Esophagus (tissue), 2 donors: ENCODE data around the gene NECTIN1. TPM values are rescaled to one million over a fixed set of nuclear protein-coding genes. Genes with fewer than 3 reads are reported as not detected.

Experiments
- H3K27ac ChIP-seq, 2 donors: one replicate each; pipeline ENCODE4 v1.5.1; 2013; ENCODE audit warnings: low read depth in 2 of 2, mild to moderate bottlenecking in 2 of 2, inconsistent platforms in 1 of 2, low read length in 1 of 2, moderate library complexity in 1 of 2
- H3K27me3 ChIP-seq, 2 donors: one replicate each; pipeline ENCODE4 v1.6.1; 2013; ENCODE audit warnings: low read length in 2 of 2, control low read depth in 1 of 2, mild to moderate bottlenecking in 1 of 2; ENCODE audit not compliant: insufficient read depth in 2 of 2, control insufficient read depth in 1 of 2
- H3K36me3 ChIP-seq, 2 donors: one replicate each; pipeline ENCODE4 v1.6.1; 2013; ENCODE audit warnings: low read length in 1 of 2; ENCODE audit not compliant: control insufficient read depth in 2 of 2, insufficient read depth in 2 of 2
- H3K4me1 ChIP-seq, 2 donors: one replicate each; pipeline ENCODE4 v1.6.1; 2013; ENCODE audit warnings: low read length in 1 of 2; ENCODE audit not compliant: control insufficient read depth in 2 of 2, insufficient read depth in 2 of 2
- H3K4me3 ChIP-seq, 2 donors: one replicate each; pipeline ENCODE4 v1.5.1; 2013; ENCODE audit warnings: low read length in 2 of 2, mild to moderate bottlenecking in 2 of 2, low read depth in 1 of 2, moderate library complexity in 1 of 2
- H3K9me3 ChIP-seq, 2 donors: one replicate each; pipeline ENCODE4 v1.6.1; 2013; ENCODE audit warnings: mild to moderate bottlenecking in 2 of 2, low read depth in 1 of 2, low read length in 1 of 2, moderate library complexity in 1 of 2; ENCODE audit not compliant: control insufficient read depth in 2 of 2, insufficient read depth in 1 of 2
- WGBS, 2 donors: extraction: QIAGEN DNeasy Blood & Tissue Kit; methylation state at CpG; one replicate each; pipeline ENCODE4 v1.1.7; 2013; 5-methylcytosine and 5-hydroxymethylcytosine counted together
- polyA plus RNA-seq, 2 donors: library from polyadenylated mRNA; stranded (reverse); fragments of 200-250 nt; gene quantifications; one replicate each; pipeline ENCODE4 v1.2.3, GENCODE V29; 2013
- donor health status: healthy with polysubstance abuse.
- donor health status: Bipolar disorder and iron deficiency.

The NECTIN1 gene
- polyA plus RNA-seq, 2 donors: 79.6 to 89.9 TPM

GRCh38 chr11:119691020-119691666, 37.9 kb downstream of the NECTIN1 start:
- peaks cover 4 to 77% of the 10 kb centered on the region in 2 donors for H3K4me1 ChIP-seq
- no peaks in the 10 kb centered on the region for H3K27me3 ChIP-seq
- no peaks in the 10 kb centered on the region for H3K9me3 ChIP-seq
- 44 to 48% methylated on average over 9 of the region's 9 CpGs for WGBS, 2 donors
- no peak overlapping the region for H3K4me3 ChIP-seq
- H3K27ac ChIP-seq: peak overlapping the region; percentile 97 to 99
- H3K36me3 ChIP-seq: no peaks in the 10 kb centered on the region

GRCh38 chr11:119689302-119689701, 39.7 kb downstream of the NECTIN1 start:
- Histone ChIP-seq H3K9me3 (no peaks in the 10 kb centered on the region), H3K4me1 (peaks cover 4 to 79% of the 10 kb centered on the region in 2 donors), H3K4me3 (no peak overlapping the region), H3K36me3 (peaks cover 0 to 5% of the 10 kb centered on the region in 2 donors), H3K27ac (peak overlapping the region; percentile 97 to 99), H3K27me3 (no peaks in the 10 kb centered on the region)
- 57 to 66% methylated on average over 7 of the region's 7 CpGs for WGBS, 2 donors

DNA sequence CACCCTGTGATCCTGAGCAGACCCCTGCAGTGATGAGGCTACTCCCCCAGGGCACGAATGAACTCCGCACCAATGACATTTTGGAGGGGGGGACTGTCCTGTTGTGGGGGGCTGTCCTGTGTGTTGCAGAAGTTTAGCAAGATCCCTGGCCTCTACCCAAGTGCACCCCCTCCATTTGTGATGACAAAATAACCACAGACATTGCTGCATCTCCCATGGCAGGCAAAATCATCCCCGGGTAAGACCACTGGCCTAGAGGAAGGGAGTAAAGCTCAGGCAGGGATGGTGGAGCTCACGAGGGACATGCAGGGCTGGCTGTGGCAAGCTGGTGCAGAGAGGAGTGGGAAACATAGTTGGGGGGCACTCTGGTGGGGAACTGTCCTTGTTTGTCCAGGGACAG, 40.6 kb downstream of the NECTIN1 start:
- H3K27ac ChIP-seq: peak overlapping the region; percentile 97
- no peaks in the 10 kb centered on the region for H3K27me3 ChIP-seq
- H3K36me3 ChIP-seq: peaks cover 0 to 5% of the 10 kb centered on the region in 2 donors
- peaks cover 4 to 78% of the 10 kb centered on the region in 2 donors for H3K4me1 ChIP-seq
- H3K4me3 ChIP-seq: no peak overlapping the region
- no peaks in the 10 kb centered on the region for H3K9me3 ChIP-seq
- WGBS, 2 donors: 72 to 81% methylated on average over 4 of the region's 4 CpGs

DNA sequence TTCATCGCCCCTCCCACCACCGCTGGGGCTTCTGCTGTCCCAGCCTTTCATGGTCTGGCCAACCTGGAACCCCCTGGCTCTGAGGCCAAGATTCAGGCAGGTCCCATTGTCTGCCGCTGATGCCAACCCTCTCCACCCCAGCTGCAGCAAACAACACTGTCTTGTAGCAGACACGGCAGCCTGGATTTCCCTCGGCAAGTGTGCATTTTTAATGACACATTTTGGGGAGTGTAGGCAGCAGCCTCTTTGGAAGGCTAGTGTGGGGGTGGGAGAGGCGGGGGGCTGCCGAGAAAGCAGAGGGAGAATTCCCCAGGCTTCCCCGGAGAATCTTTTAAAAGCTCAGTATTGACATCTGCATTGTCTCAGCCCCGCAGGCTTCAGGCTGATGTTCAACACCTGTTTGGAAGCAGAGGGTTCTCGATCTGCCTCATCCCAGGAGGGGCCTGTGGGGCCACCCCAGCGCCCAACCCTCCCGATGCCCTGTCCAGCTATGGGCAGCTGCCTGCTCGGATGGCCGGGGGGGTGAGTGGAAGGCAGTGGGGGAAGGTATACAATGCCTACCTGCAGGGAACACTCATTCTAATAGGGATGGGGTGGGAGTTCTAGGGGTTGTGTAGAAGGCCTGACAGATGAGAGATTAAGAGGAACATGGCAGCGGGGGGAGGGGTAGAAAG, 41.5 kb downstream of the NECTIN1 start:
- Histone ChIP-seq H3K36me3 (peaks cover 0 to 5% of the 10 kb centered on the region in 2 donors), H3K9me3 (no peaks in the 10 kb centered on the region), H3K4me1 (peaks cover 4 to 76% of the 10 kb centered on the region in 2 donors), H3K27me3 (no peaks in the 10 kb centered on the region), H3K4me3 (no peak overlapping the region), H3K27ac (peak overlapping the region; percentile 97 to 98)
- WGBS, 2 donors: 47 to 61% methylated on average over 15 of the region's 15 CpGs

DNA sequence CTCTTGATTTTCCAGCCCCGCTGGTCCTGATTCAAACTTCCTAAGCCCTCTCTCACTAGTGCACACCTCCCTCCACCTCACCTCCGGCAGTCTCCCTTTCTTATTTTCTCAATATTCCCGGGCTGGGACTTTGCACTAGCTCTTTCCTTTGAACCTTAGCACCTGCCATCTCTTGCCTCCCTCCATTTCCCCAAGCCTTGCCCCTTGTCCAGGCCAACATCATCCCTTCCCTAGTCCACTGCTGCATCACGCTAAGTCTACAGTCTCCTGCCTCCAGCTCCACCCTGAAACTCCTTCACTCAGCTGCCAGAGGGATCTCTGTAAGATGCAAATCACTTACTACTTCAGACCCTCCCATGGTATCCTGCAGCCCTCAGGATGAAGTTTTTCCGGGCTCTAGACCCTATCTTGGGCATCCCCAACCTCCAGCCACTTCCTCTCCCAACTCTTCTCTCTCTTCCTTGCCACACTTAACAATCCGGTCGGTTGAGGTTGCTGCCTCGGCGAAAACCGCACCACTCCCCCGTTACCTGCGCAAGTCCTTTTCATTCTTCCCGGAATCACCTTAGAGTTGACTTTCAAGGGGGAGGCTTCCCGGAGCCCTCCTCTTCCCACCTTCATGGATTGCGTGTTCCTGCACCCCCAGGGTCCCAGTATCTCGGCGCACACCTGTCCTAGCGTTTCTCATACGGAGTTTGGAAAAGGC, 42.7 kb downstream of the NECTIN1 start:
- 56 to 72% methylated on average over 19 of the region's 19 CpGs for WGBS, 2 donors
- Histone ChIP-seq H3K4me1 (peaks cover 11 to 77% of the 10 kb centered on the region in 2 donors), H3K27ac (peak overlapping the region; percentile 97 to 98), H3K27me3 (no peaks in the 10 kb centered on the region), H3K4me3 (no peak overlapping the region), H3K36me3 (peaks cover 0 to 5% of the 10 kb centered on the region in 2 donors), H3K9me3 (no peaks in the 10 kb centered on the region)

DNA sequence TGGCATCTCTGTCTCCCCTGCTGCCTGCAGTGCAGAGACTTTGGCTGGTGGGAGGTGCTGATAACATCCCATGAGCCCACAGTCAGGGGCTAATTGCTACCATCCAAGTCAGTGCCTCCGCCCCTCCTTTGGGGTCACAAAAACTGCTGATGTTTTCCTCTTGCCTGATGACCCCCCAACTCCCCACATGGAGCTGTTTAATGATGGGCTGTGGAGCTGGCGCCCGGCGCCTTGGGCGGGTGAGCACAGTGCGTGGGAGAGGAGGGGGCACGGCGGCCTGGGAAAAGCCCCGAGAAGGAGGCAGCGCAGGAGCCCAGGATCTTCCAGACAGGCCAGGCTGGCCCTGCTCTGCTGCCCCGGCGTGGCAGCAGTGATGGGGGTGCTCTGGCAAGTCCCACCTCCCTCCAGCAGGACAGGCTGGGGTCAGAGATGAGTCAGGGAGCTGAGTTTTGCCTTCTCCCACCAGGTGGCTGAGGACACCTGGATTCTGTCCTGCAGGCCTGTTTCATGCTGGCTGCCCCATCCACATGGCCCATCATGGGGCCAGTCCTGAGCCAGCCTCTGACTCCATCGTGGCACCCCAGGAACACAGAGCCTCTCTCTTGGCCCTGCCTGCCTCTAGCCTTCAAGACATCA, 43.8 kb downstream of the NECTIN1 start:
- H3K9me3 ChIP-seq: no peaks in the 10 kb centered on the region
- WGBS, 2 donors: 87 to 97% methylated on average over 11 to 13 of the region's 13 CpGs
- peaks cover 11 to 76% of the 10 kb centered on the region in 2 donors for H3K4me1 ChIP-seq
- H3K4me3 ChIP-seq: no peak overlapping the region
- no peaks in the 10 kb centered on the region for H3K27me3 ChIP-seq
- H3K27ac ChIP-seq: peak overlapping the region; percentile 97 to 98
- peaks cover 0 to 5% of the 10 kb centered on the region in 2 donors for H3K36me3 ChIP-seq

- no peak overlapping the region for H3K4me3 ChIP-seq
- peak overlapping the region; percentile 97 to 98 for H3K27ac ChIP-seq
- no peaks in the 10 kb centered on the region for H3K27me3 ChIP-seq
- no peaks in the 10 kb centered on the region for H3K9me3 ChIP-seq
- peaks cover 14 to 70% of the 10 kb centered on the region in 2 donors for H3K4me1 ChIP-seq
- WGBS, 2 donors: 43 to 52% methylated on average over 15 of the region's 15 CpGs
- peaks cover 0 to 5% of the 10 kb centered on the region in 2 donors for H3K36me3 ChIP-seq
These were observed 44.5 kb downstream of the NECTIN1 start for GRCh38 chr11:119684361-119685110.

GRCh38 chr11:119683783-119684182, 45.2 kb downstream of the NECTIN1 start:
- H3K36me3 ChIP-seq: peaks cover 0 to 9% of the 10 kb centered on the region in 2 donors
- H3K9me3 ChIP-seq: no peaks in the 10 kb centered on the region
- peaks cover 10 to 65% of the 10 kb centered on the region in 2 donors for H3K4me1 ChIP-seq
- no peaks in the 10 kb centered on the region for H3K27me3 ChIP-seq
- peak overlapping the region; percentile 97 to 98 for H3K27ac ChIP-seq
- WGBS, 2 donors: 39 to 51% methylated on average over 9 of the region's 9 CpGs
- H3K4me3 ChIP-seq: no peak overlapping the region
